IPS-18a (cell line): Measurements from ENCODE around the gene NXPH1.

ENCODE experiments used
- H3K27ac ChIP-seq: one replicate; pipeline ENCODE4 v1.5.1; 2013; ENCODE audit warnings: low read length
- H3K27me3 ChIP-seq: one replicate; pipeline ENCODE4 v1.6.1; 2013; ENCODE audit warnings: mild to moderate bottlenecking, low read length; ENCODE audit not compliant: control insufficient read depth, insufficient read depth
- H3K36me3 ChIP-seq: one replicate; pipeline ENCODE4 v1.6.1; 2013; ENCODE audit warnings: low read depth, low read length; ENCODE audit not compliant: control insufficient read depth
- H3K4me1 ChIP-seq: one replicate; pipeline ENCODE4 v1.6.1; 2013; ENCODE audit warnings: low read depth, low read length; ENCODE audit not compliant: control insufficient read depth
- H3K4me3 ChIP-seq: one replicate; pipeline ENCODE4 v1.5.1; 2013; ENCODE audit warnings: low read length
- H3K9ac ChIP-seq: one replicate; pipeline ENCODE4 v1.6.1; 2013; ENCODE audit warnings: mild to moderate bottlenecking, low read length, moderate library complexity
- H3K9me3 ChIP-seq: one replicate; pipeline ENCODE4 v1.6.1; 2013; ENCODE audit warnings: low read depth, low read length; ENCODE audit not compliant: control insufficient read depth

NXPH1 gene

GRCh38 chr7:8413600-8413999 lies 19.8 kb upstream of the NXPH1 start:
- Histone ChIP-seq H3K9ac (no peak overlapping the region), H3K9me3 (no peaks in the 10 kb centered on the region), H3K27me3 (no peaks in the 10 kb centered on the region), H3K4me1 (peaks cover 3% of the 10 kb centered on the region), H3K27ac (no peak overlapping the region), H3K4me3 (no peak overlapping the region), H3K36me3 (no peaks in the 10 kb centered on the region)

GRCh38 chr7:8418629-8419245 lies 14.7 kb upstream of the NXPH1 start:
- no peak overlapping the region for H3K9ac ChIP-seq
- H3K27me3 ChIP-seq: no peaks in the 10 kb centered on the region
- no peaks in the 10 kb centered on the region for H3K9me3 ChIP-seq
- H3K27ac ChIP-seq: no peak overlapping the region
- H3K4me1 ChIP-seq: peaks cover under 1% of the 10 kb centered on the region
- no peak overlapping the region for H3K4me3 ChIP-seq
- no peaks in the 10 kb centered on the region for H3K36me3 ChIP-seq

GRCh38 chr7:8422177-8422576 lies 11.2 kb upstream of the NXPH1 start:
- Histone ChIP-seq H3K36me3 (no peaks in the 10 kb centered on the region), H3K27me3 (no peaks in the 10 kb centered on the region), H3K9ac (no peak overlapping the region), H3K27ac (no peak overlapping the region), H3K4me1 (no peaks in the 10 kb centered on the region), H3K4me3 (no peak overlapping the region), H3K9me3 (no peaks in the 10 kb centered on the region)

- H3K4me1 ChIP-seq: no peaks in the 10 kb centered on the region
- no peak overlapping the region for H3K4me3 ChIP-seq
- H3K36me3 ChIP-seq: no peaks in the 10 kb centered on the region
- no peak overlapping the region for H3K27ac ChIP-seq
- H3K9ac ChIP-seq: no peak overlapping the region
- H3K9me3 ChIP-seq: no peaks in the 10 kb centered on the region
- no peaks in the 10 kb centered on the region for H3K27me3 ChIP-seq
Observed at GRCh38 chr7:8423057-8423456, 10.4 kb upstream of the NXPH1 start.

- H3K27me3 ChIP-seq: peaks cover under 1% of the 10 kb centered on the region
- no peak overlapping the region for H3K27ac ChIP-seq
- H3K9ac ChIP-seq: no peak overlapping the region
- H3K4me1 ChIP-seq: no peaks in the 10 kb centered on the region
- no peaks in the 10 kb centered on the region for H3K36me3 ChIP-seq
- no peaks in the 10 kb centered on the region for H3K9me3 ChIP-seq
- no peak overlapping the region for H3K4me3 ChIP-seq
Observed at GRCh38 chr7:8425223-8425622, 8.2 kb upstream of the NXPH1 start.

GRCh38 chr7:8430643-8431042 lies 2.8 kb upstream of the NXPH1 start:
- H3K27ac ChIP-seq: no peak overlapping the region
- no peaks in the 10 kb centered on the region for H3K36me3 ChIP-seq
- H3K27me3 ChIP-seq: peaks cover 55% of the 10 kb centered on the region
- H3K4me1 ChIP-seq: peaks cover 7% of the 10 kb centered on the region
- H3K4me3 ChIP-seq: no peak overlapping the region
- H3K9ac ChIP-seq: no peak overlapping the region
- H3K9me3 ChIP-seq: no peaks in the 10 kb centered on the region

DNA sequence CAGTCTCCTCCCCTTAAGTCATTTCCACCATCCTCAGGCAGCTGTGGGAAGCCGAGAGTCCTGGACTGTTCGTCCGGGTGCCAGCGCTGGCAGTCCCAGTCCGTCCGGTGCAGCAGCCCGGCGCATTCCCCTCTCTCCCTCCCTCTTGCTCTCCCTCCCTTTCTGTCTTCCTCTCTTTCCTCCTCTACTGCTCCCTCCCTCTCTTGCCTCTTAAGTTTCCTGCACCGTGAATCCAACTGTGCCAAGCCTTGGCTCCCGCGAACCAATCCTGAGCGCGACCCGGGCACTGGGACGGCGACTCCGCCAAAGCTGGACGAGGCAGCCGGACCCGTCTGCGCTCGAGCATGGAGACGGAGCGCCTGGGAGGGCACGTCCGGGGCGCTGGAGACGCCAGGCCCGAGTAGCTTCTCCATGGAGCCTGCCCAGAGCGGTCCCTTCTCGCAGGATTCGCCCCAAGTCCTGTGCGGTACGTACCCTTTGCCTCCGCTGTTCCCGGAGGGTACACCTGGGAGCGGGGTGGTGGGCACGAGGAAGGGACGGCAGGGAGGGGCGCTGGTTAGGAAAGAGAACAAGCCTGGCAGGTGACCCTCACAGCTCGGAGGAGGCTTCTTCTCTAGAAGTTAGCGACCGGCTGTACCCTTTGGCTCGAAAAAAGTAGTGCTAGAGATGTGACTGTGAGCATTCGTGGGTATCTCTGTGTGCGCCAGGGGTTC lies 1.0 kb downstream of the NXPH1 start:
- Histone ChIP-seq H3K36me3 (no peaks in the 10 kb centered on the region), H3K4me3 (peak overlapping the region; percentile 73), H3K4me1 (peaks cover 15% of the 10 kb centered on the region), H3K9me3 (no peaks in the 10 kb centered on the region), H3K27ac (no peak overlapping the region), H3K9ac (no peak overlapping the region), H3K27me3 (peaks cover 93% of the 10 kb centered on the region)

- Histone ChIP-seq H3K4me3 (peak overlapping the region; percentile 73), H3K9me3 (no peaks in the 10 kb centered on the region), H3K36me3 (no peaks in the 10 kb centered on the region), H3K27me3 (peaks cover 99% of the 10 kb centered on the region), H3K27ac (no peak overlapping the region), H3K9ac (no peak overlapping the region), H3K4me1 (peaks cover 17% of the 10 kb centered on the region)
Observed at GRCh38 chr7:8435095-8435494, 1.7 kb downstream of the NXPH1 start.

- no peaks in the 10 kb centered on the region for H3K9me3 ChIP-seq
- H3K4me1 ChIP-seq: peaks cover 24% of the 10 kb centered on the region
- H3K9ac ChIP-seq: no peak overlapping the region
- peaks cover 100% of the 10 kb centered on the region for H3K27me3 ChIP-seq
- H3K27ac ChIP-seq: no peak overlapping the region
- peak overlapping the region; percentile 73 for H3K4me3 ChIP-seq
- no peaks in the 10 kb centered on the region for H3K36me3 ChIP-seq
Observed at GRCh38 chr7:8435590-8436545, 2.5 kb downstream of the NXPH1 start.

GRCh38 chr7:8436965-8437364 lies 3.6 kb downstream of the NXPH1 start:
- Histone ChIP-seq H3K9me3 (no peaks in the 10 kb centered on the region), H3K27ac (no peak overlapping the region), H3K36me3 (no peaks in the 10 kb centered on the region), H3K9ac (no peak overlapping the region), H3K27me3 (peaks cover 98% of the 10 kb centered on the region), H3K4me3 (peak overlapping the region; percentile 38), H3K4me1 (peaks cover 30% of the 10 kb centered on the region)

- H3K27ac ChIP-seq: no peak overlapping the region
- no peak overlapping the region for H3K9ac ChIP-seq
- peaks cover 30% of the 10 kb centered on the region for H3K4me1 ChIP-seq
- H3K4me3 ChIP-seq: peak overlapping the region; percentile 38
- H3K36me3 ChIP-seq: no peaks in the 10 kb centered on the region
- no peaks in the 10 kb centered on the region for H3K9me3 ChIP-seq
- peaks cover 94% of the 10 kb centered on the region for H3K27me3 ChIP-seq
Observed at GRCh38 chr7:8437606-8438005, 4.2 kb downstream of the NXPH1 start.
